CD4-positive, alpha-beta T cell (primary cell): ENCODE measurements around the gene AIF1. TPM values are rescaled to one million over a fixed set of nuclear protein-coding genes. Genes with fewer than 3 reads are reported as not detected.

ENCODE experiments used
- ATAC-seq: fragments of 200-7000 bp; cut with Tn5 transposase; one replicate; pipeline ENCODE4 v1.10.0; 2022; ENCODE audit warnings: mild to moderate bottlenecking; ENCODE audit not compliant: poor library complexity
- CTCF ChIA-PET: fragments of 350-600 bp; sonication (Branson Sonifier 250); formaldehyde crosslinking; loops from one replicate; lab custom pipeline; 2021; ENCODE audit warnings: antibody characterized with exemption, inconsistent platforms; lab: Charles Lee
- POLR2A ChIA-PET: fragments of 350-600 bp; sonication (Branson Sonifier 250); formaldehyde crosslinking; loops from one replicate; lab custom pipeline; 2021; ENCODE audit warnings: antibody characterized with exemption, inconsistent platforms; lab: Charles Lee
- DNase-seq, 14 experiments: peaks; one replicate each; pipeline ENCODE4 v3.0.0-alpha.2; 2013 to 2020; ENCODE audit warnings: mixed read lengths in 2 of 14
- H3K27ac ChIP-seq, 2 donors: one replicate each; pipeline versions ENCODE4 v1.5.1 to v1.7.0; 2013; ENCODE audit warnings: low read length in 2 of 2, low read depth in 1 of 2, mild to moderate bottlenecking in 1 of 2
- H3K27me3 ChIP-seq, 2 experiments: 1 replicate in 1 of 2; 2 replicates in 1 of 2; pipeline versions ENCODE4 v1.6.1 to v1.7.0; 2013; ENCODE audit warnings: low read length in 2 of 2, control low read depth in 1 of 2, mild to moderate bottlenecking in 1 of 2, moderate library complexity in 1 of 2; ENCODE audit not compliant: insufficient read depth in 2 of 2, control insufficient read depth in 1 of 2
- H3K36me3 ChIP-seq: one replicate; pipeline ENCODE4 v1.6.1; 2013; ENCODE audit warnings: low read length, control low read depth; ENCODE audit not compliant: insufficient read depth
- H3K4me1 ChIP-seq: one replicate; pipeline ENCODE4 v1.6.1; 2013; ENCODE audit warnings: low read length, control low read depth; ENCODE audit not compliant: insufficient read depth
- H3K4me3 ChIP-seq: one replicate; pipeline ENCODE4 v1.5.1; 2013; ENCODE audit warnings: mild to moderate bottlenecking, low read length, moderate library complexity
- H3K9me3 ChIP-seq, 2 experiments: 1 replicate in 1 of 2; 2 replicates in 1 of 2; pipeline versions ENCODE4 v1.6.1 to v1.7.0; 2013; ENCODE audit warnings: low read length in 2 of 2, mild to moderate bottlenecking in 2 of 2, control low read depth in 1 of 2, moderate library complexity in 1 of 2; ENCODE audit not compliant: control insufficient read depth in 1 of 2, insufficient read depth in 1 of 2
- H3K27ac Mint-ChIP-seq: one replicate; pipeline ENCODE4 v1.8.0; 2020; ENCODE audit warnings: mixed read lengths
- H3K27me3 Mint-ChIP-seq: one replicate; pipeline ENCODE4 v1.8.0; 2021; ENCODE audit warnings: mixed read lengths
- H3K36me3 Mint-ChIP-seq: one replicate; pipeline ENCODE4 v1.8.0; 2021; ENCODE audit warnings: low read depth, mixed read lengths
- H3K4me1 Mint-ChIP-seq: one replicate; pipeline ENCODE4 v1.8.0; 2021; ENCODE audit warnings: low read depth, mixed read lengths
- H3K4me3 Mint-ChIP-seq: one replicate; pipeline ENCODE4 v1.8.0; 2020; ENCODE audit warnings: mild to moderate bottlenecking, mixed read lengths
- H3K9me3 Mint-ChIP-seq: one replicate; pipeline ENCODE4 v1.8.0; 2020; ENCODE audit warnings: mixed read lengths
- CTCF ChIP-seq: fragments of 200-600 bp; IDR thresholded peaks from one replicate; pipeline ENCODE4 v1.8.0; 2022; ENCODE audit warnings: antibody characterized with exemption, mild to moderate bottlenecking
- intact Hi-C, 2 experiments: fragments of 100-400 bp; cut with DNase I in 1 of 2; cut with micrococcal nuclease in 1 of 2; formaldehyde crosslinking; loops; one replicate each; pipeline versions ENCODE4 v1.15.1 to v1.9.0; 2023 to 2025; cut with DNase I, micrococcal nuclease
- total RNA-seq, 174 experiments: library from RNA in 2 of 174; stranded (reverse) in 2 of 174; gene quantifications; one replicate each; pipeline ENCODE4 v1.2.3 and lab custom pipeline; 2021 to 2026

Gene AIF1
- total RNA-seq, 2 experiments from 2014 or later = 31.8 to 35.5 TPM

DNA sequence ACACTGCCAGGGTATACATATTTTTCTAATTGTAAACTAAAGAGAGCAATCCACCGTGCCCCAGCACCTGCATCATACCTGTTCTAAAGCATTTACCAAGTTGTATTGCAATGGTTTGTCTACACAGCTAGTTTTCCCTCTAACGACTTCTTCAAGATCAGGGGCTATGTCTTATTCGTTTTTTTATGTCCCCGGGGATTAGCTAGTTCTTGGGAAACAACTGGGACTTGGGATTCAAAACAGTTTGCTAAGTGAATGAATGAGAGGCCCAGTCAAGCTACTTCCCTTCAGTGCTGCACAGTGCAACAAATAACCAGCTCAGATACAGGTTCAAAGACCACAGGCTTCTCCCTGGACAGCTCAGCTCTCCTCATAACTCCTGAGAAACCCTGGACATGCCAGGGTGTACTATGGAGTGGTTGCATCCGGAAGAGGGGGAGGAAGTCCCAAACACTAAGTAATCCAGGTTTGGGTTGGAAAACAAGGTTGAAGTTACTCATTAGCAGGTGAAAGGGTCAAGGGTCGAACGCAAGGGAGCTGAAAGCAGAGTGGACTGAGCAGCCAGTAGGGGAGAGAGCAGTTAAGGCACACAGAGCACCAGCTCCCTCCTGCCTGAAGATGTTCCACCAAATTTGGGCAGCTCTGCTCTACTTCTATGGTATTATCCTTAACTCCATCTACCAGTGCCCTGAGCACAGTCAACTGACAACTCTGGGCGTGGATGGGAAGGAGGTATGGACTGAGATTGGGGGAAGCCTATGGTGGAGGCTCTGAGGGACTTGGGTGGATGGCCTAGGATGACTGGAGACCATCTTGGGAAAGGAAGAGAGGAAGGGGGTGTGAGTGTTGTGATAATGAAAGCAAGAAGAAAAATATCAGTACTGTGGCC is 40.6 kb downstream of the AIF1 start, which contains the start of gene APOM:
TSS of gene APOM (plus strand) at position 546 of the 889 bp plus-strand sequence. CDS start at position 619, 73 bp downstream.
- POLR2A ChIA-PET = interaction anchor here (0.5 to 5.1 kb wide), 2 partner anchors 8 to 317 kb away, joined by 3 to 250 read pairs; partner anchors contain the start of genes C6orf47, CSNK2B and GPANK1
- H3K4me3 Mint-ChIP-seq = peak within 1 kb of the TSS; percentile 66
- H3K27ac ChIP-seq = no peak within 1 kb of the TSS
- DNase-seq (no peak), ATAC-seq (no peak)
- intact Hi-C loops = no loop called here
- TF ChIP-seq CTCF = no peak
- H3K4me1 ChIP-seq = peaks cover 57% of the 10 kb centered on the region
- no peaks in the 10 kb centered on the region for H3K27me3 ChIP-seq
- no peaks in the 10 kb centered on the region for H3K27me3 Mint-ChIP-seq
- no peaks in the 10 kb centered on the region for H3K9me3 Mint-ChIP-seq
- CTCF ChIA-PET = interaction anchor here (0.6 kb wide), 1 partner anchor 174 kb away, joined by 5 read pairs; no protein-coding TSS in a partner anchor
- no peak within 1 kb of the TSS for H3K4me3 ChIP-seq
- peaks cover 72% of the 10 kb centered on the region for H3K4me1 Mint-ChIP-seq
- peaks cover 27% of the 10 kb centered on the region for H3K36me3 ChIP-seq
- H3K9me3 ChIP-seq = no peaks in the 10 kb centered on the region
- peak within 1 kb of the TSS; percentile 76 for H3K27ac Mint-ChIP-seq
- H3K36me3 Mint-ChIP-seq = peaks cover 52% of the 10 kb centered on the region

- intact Hi-C loops = no loop called here
- Histone ChIP-seq H3K27me3 (no peaks in the 10 kb centered on the region), H3K36me3 (peaks cover 35% of the 10 kb centered on the region), H3K4me3 (no peak overlapping the region), H3K9me3 (no peaks in the 10 kb centered on the region), H3K27ac (peak overlapping the region; percentile 15 to 32), H3K4me1 (peaks cover 54% of the 10 kb centered on the region)
- ChIA-PET CTCF (no interaction called here), POLR2A (interaction anchor here (0.9 to 1.9 kb wide), 2 partner anchors 158 to 205 kb away, joined by 3 to 5 read pairs; partner anchors contain the start of genes HSPA1A, HSPA1L and NEU1)
- ATAC-seq (no peak), DNase-seq (peak in 4 of 14 experiments; percentile 24 to 58 (median 48))
- H3K9me3 Mint-ChIP-seq = no peaks in the 10 kb centered on the region
- peak overlapping the region; percentile 94 for H3K27ac Mint-ChIP-seq
- no peak for TF ChIP-seq CTCF
- no peaks in the 10 kb centered on the region for H3K27me3 Mint-ChIP-seq
- H3K4me1 Mint-ChIP-seq = peaks cover 61% of the 10 kb centered on the region
- peak overlapping the region; percentile 95 for H3K4me3 Mint-ChIP-seq
- peaks cover 47% of the 10 kb centered on the region for H3K36me3 Mint-ChIP-seq
These were observed 42.5 kb downstream of the AIF1 start for GRCh38 chr6:31657406-31658157.

DNA sequence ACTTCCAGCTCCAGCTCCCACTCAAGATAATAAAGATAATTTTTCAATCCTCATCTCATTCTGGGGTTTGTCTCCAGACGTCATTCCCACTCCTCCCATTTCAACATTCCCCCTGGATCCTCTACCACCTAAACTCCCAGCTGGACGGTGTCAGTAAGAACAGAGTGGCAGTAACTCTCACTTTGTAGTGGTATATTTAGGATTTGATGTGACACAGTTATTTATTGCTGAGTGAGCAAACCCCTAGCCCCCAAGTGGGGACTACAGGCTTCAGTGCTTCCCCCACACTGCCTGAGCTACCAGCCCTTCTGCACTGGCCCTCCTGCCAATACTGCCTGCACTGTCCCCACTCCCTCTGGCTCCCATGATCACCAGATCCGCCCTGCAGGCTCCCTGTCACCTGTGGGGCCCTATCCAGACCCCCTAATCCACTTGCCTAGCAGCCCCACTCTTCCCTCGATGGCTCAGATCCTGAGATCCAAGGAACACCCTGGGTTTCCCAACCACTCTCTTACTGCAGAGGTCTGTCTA is 43.2 kb downstream of the AIF1 start:
- Mint-ChIP-seq H3K9me3 (no peaks in the 10 kb centered on the region), H3K27me3 (no peaks in the 10 kb centered on the region), H3K4me3 (peak overlapping the region; percentile 95), H3K4me1 (peaks cover 59% of the 10 kb centered on the region), H3K36me3 (peaks cover 46% of the 10 kb centered on the region), H3K27ac (peak overlapping the region; percentile 94)
- TF ChIP-seq CTCF = no peak
- Histone ChIP-seq H3K4me1 (peaks cover 58% of the 10 kb centered on the region), H3K9me3 (no peaks in the 10 kb centered on the region), H3K27ac (no peak overlapping the region), H3K27me3 (no peaks in the 10 kb centered on the region), H3K4me3 (no peak overlapping the region), H3K36me3 (peaks cover 38% of the 10 kb centered on the region)
- ChIA-PET POLR2A (interaction anchor here (0.9 to 1.9 kb wide), 2 partner anchors 157 to 205 kb away, joined by 3 to 5 read pairs; partner anchors contain the start of genes HSPA1A, HSPA1L and NEU1), CTCF (no interaction called here)
- DNase-seq (no peak), ATAC-seq (no peak)
- intact Hi-C loops = no loop called here
